GM18873 (cell line): ENCODE results near the gene DUSP8.
"Not testable (repeated sequence)": the region's sequence is repeated elsewhere in the genome, so short reads cannot be mapped to it uniquely, and the experiment has no call there.

ENCODE experiments used
- ATAC-seq: cut with Tn5 transposase; IDR thresholded peaks from one replicate; pipeline ENCODE4 v1.9.1; 2021; ENCODE audit warnings: mild to moderate bottlenecking, moderate library complexity, moderate number of reproducible peaks; ENCODE audit not compliant: unreplicated experiment, low FRiP score

DUSP8 gene

DNA sequence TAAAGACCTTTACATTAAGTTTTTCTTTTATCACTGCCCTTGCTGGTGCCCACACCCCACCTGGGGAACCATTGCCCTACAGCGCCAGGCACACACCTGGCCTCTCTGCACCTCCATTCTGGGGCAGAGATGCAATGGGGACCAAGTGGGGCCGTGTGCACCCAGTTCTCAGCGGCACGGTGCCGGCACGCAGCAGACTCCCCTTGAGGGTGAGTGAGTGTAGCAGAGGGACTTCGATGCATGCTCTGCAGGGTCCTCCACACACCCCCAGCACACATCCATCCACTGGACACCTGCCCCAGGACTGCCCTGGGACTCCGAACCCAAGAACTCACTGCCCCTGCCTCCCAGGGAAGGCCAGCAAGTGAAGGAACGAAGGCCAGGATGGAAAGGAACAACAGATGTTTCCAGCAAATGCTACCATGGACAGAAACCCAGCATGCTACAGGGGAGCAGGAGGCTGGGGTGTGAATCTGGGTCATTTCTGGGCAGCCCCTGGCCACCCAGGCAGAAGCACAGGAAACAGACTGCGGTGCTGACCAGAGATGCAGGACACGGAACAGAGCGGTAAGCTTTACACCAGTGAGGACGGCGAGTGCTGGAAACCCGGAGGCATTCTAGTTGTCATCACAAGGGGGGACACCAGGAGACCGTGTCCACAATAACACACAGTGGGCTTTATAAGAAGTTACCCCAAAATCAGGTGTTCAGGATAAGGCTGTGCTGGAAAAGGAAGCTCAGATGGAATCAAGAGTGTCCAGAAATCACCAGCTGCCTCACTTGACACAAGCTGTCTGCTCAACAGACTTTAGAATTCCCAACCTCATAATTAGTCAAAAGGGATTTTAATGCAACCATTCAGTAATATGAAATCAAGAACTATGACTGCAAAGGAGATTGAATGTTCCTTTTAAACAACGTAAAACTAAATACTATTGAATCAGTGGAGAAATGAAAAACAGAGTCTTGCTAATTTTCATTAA lies 52.8 kb downstream of the DUSP8 start:
- ATAC-seq, result no peak

DNA sequence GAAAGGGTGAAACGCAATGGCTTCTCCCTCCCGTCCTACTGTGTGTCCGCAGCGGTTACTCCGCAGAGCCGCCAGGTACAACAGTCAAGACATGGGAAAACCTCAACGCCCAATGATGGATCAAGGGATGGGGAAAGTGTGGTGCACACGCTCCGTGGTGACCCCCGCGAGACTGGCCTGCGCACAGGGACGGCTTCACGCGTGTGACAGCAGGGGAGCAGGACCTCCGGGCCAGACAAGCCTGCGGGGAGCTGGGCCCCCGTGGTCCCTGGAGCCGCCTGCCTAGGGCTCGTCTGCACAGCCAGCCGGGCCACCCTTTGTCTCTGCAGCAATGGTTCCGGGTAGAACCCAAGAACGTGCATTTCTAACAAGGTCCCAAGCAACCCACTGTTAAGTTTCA lies 53.8 kb downstream of the DUSP8 start:
- ATAC-seq, result no peak

DNA sequence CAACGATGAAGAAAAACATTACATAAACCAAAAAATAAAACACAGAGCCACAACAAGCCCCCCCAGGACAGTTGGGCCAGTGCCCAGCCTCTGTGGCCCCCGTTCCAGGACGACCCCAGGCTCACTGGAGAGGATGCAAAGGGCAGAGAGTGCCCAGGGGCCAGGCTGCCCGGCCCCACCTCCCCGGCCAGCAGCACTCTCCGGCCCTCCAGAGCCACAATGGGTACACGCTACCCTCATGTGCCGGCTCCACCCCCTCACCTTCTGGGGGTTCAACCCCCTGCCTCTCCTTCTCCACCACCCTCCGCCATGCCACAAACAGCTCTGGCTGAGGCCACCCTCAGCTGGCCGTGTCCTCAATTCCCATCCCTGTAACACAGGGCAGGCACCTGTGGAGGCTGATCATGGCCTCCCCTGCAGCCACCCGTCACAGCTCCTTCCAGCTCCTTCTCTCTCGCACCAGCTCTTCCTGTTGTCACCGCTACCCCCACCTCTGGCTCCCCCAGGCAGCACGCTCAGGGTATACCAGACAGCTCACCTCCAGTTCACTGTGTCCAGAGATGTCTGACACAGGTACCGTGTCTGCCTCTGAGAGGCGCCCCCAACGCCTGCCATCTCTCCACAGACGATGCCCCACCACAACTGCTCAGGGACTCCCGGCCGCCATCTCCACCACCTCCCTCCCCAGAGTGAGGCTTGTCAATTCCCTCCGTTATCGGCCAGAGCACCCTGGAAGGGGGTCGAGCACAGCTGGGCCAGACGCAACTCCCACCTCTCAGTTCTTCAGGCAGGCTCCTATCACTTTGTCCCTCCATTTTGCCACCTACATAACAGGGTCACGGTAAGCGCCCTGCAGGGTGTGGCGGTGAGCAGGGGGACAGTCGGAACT lies 54.7 kb downstream of the DUSP8 start:
- no peak for ATAC-seq

DNA sequence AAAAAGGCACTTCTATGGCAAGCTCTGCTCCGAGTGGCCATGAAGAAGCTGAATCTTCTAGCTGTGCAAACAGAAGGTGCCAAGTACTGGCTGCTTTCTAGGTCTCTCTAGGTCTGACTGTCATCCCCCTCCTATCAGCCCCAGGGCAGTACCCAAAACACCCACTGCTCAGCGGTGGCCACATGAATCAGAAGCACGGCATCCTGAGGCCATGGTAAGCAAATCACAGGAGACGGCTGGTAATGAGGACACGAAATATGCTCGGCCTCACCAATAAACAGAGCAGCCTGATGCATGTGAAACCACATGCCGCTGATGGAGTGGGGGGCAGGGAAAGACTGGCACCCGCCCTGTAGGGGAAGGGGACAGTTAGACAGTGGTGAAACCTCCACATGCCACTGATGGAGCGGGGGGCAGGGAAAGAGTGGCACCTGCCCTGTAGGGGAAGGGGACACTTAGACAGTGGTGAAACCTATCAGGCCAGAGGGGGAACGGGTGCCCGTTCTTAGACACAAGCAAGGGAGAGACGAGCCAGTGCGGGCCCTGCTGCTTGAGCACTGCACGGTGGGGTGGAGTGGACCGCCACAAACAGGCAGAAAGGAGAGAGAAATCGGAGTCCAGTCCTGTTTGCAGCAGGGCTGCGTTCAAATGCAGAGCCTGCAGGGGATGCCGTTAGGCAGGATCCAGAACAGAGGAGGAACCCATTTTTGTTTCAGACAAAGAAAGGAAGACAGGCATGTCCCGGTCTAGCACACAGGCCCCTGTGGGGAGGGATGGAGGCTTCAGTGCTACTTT lies 55.6 kb downstream of the DUSP8 start:
- ATAC-seq, result no peak

DNA sequence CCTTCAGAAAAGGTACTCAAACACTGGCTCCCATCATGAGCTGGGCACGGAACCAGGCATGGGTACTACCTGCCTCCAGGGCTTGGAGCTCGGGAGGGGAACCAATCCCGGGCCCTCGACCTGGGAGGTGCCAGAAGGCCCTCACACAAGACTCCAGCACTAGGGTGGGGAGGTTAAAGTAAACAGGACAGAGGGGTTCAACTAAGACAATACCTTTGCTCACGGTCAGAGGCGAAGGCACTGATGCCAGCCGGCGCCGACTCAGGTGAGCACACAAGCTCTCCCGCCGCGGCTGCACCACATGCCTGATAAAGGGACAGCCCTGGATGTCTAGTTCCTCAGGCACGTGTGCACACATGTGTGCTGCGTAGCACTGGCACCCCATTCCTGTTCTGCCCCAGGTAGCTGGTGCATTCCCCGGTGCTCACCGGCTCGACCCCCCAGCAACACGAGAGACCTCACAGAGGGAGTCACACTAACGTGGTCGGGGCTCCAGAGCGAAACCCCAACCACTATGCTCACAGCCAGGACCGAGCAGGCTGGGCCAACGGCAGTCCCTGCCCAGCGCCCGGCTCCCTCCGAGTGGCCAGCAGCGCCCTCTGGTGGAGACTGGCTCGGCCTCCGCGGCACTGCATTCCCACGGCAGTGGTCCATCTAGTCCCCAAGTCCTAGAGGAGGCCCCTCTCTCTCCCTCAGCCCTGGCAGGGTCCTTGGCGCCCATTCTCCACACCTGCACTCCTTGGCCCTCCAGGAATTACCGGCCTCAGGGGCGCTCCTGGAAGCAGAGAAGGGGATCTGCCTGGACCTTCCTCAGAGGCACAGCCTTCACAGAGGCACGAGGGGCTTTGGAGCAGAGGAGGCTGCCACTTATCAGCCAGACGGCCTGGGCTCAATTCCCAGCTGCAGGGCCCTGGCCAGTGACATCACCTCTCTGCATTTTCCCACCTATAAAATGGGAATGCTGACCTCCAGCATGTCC lies 56.7 kb downstream of the DUSP8 start:
- ATAC-seq, result no peak

DNA sequence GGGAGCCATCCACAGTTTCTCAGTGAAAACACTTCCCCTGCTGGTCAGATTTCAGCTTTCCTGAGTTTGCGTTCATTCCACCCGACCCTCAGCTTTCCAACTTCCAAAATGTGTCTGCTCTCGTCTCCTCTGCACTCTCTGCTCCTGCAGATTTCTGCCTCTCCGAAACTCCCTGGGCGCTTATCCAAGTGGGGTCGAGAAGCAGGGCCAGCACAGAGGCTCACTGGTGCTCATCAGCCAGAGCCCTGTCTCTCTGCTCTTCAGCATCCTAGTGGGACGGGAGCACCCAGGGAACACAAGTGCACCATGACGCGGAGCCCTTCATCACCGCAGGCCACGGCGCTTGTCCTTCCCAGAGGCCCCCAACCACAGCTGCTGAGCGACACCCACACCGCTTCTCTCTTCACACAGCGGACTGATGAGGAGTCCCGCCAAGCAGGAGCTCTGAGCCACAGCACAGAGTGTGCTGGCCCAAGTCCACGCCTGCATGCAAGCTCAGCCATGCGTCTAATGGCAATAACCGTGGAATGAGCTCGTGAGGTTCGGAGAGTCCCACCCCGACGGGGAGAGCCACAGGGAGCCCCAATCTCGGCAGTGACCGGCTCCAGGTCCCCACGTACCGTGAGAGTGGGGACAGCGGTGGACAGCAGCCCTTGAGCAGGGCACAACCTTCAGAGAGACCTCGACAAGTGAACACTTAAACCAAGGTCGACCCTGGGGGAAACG lies 57.6 kb downstream of the DUSP8 start:
- no peak for ATAC-seq

DNA sequence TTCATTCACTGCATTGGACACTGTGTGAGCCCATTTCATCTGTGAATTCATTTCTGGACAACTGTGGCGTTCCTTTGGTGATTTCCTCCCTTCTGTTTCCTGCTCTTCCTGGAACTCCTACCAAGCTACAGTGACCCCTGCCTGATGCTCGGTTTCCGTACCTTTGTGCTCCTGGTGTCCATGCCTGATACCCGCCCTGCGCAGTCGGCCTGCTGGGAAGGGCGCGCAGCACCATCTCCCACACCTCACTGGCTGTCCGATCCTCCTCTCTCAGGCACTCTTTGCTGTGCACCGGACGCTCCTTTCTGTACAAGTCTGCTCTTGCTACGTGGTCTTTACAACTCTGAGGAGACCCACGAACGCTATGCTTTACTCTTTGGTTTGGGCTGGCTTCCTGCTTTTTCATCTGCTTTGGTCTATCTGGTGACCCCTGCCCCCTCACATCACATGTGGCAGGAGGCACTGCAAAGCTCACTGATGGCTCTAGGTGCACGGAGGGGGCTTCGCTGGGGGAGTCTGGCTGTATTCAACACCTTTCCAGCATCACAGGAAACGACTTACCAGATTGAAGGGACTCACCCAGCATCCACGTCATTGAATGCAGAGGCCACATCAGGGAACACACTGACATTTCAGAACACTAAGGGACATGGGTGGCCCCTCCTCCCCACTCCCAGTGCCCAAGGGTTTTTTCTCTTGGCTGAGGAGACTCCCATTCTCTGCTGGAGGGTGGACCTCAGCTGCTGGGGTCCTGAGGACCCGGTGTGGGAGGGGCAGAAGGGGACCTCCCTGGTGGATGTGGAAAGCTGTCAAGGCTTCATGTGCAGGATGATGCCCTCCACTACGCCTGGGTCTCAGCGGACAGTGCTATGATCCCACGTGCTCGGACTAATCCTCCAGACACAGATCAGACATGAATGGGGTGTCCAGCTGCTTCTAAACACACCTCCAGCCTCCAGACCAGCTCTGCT lies 58.5 kb downstream of the DUSP8 start:
- no peak for ATAC-seq

DNA sequence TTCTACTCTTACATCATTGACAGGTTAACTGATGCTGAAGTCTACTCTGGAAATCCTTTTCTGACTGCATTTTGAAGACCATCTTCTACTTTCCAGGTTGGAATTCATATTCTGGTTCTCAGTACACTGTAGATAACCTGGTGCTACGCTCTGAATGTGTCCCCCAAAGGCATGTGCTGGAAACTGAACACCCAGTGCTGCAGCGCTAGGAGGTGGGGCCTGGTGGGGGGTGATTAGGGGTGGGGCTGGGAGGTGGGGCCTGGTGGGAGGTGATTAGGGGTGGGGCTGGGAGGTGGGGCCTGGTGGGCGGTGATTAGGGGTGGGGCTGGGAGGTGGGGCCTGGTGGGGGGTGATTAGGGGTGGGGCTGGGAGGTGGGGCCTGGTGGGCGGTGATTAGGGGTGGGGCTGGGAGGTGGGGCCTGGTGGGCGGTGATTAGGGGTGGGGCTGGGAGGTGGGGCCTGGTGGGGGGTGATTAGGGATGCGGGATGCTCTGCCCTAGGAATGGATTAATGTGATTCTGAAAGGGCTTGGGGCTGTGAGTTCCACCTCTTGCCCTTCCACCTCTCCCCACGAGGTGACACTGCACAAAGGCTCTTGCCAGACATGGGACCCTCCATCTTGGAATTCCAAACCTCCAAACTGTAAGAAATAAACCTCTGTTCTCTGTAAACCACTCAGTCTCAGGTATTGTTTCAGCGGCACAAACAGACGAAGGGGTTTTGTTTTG lies 59.4 kb downstream of the DUSP8 start:
- not testable (repeated sequence) for ATAC-seq

DNA sequence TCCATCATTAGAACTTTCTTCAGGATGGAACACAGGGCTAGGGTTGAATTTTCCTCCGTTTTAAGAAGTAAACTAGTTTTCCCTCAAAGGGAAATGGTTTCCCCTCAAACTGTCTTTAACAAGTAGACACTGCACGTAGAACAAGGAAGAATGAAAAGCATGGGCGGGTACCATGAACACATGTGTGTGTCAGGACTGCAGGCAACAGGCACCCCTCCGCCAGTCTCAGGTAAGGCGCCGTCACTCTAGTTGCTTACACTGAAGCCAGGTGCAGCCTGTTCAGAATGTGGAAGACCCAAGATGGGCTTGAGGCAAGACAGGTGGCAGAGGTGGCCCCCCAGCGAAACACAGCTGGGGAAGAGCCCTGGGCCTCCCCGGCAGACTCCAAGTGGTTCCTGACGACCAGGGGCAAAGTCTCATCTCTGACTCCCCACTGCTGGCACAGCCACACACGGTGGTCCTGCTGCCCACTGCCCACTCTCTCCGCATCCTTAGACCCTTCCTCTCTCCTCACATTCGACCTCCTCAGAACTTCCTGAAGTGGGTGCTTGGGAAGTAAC lies 60.1 kb downstream of the DUSP8 start:
- ATAC-seq, result no peak

DNA sequence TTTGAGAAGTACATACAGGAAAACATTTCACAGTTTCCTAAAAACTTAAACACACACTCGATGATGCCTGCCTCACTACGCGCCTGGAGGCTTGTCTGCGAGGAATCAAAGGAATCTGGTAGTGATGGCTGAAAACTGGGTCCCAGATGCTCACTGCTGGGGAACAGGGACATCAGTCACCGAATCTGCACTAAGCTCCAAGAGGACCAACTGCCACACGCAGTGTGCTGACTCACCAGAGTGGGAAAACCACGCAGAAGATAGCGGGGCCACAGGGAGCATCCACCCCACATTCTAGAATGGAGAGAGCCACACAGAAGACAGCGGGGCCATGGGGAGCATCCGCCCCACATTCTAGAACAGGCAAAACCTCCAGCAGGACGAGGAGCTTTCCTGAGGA lies 61.1 kb downstream of the DUSP8 start:
- no peak for ATAC-seq

DNA sequence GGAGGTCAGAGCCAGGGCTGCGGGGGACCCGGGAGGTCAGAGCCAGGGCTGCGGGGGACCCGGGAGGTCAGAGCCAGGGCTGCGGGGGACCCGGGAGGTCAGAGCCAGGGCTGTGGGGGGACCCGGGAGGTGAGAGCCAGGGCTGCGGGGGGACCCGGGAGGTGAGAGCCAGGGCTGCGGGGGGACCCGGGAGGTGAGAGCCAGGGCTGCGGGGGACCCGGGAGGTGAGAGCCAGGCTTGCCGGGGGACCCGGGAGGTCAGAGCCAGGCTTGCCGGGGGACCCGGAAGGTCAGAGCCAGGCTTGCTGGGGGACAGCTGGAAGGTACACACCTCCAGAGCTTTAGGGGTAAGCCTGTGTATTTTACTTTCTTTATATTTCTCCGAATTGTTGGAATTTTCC lies 61.7 kb downstream of the DUSP8 start:
- not testable (repeated sequence) for ATAC-seq

DNA sequence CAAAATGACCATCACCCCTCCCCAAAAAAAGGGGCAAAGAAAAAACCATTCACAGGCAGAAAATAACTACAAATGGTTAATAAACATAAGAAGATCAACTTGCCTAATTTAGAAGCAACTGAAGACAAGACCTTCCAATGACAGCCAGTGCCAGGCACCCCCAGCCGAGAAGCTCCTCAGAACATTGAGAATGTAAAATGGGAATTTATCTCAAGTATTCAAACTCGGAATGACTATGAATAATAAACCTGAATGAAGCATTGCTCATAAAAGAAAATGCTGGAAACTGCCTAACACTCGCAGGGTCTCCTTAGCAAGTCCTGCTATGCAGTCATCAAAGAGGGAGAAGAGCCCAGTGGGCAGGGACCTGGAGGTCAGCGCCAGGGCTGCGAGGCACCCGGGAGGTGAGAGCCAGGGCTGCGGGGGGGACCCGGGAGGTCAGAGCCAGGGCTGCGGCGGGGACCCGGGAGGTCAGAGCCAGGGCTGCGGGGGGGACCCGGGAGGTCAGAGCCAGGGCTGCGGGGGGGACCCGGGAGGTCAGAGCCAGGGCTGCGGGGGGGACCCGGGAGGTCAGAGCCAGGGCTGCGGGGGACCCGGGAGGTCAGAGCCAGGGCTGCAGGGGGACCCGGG lies 62.3 kb downstream of the DUSP8 start:
- ATAC-seq, result no peak

DNA sequence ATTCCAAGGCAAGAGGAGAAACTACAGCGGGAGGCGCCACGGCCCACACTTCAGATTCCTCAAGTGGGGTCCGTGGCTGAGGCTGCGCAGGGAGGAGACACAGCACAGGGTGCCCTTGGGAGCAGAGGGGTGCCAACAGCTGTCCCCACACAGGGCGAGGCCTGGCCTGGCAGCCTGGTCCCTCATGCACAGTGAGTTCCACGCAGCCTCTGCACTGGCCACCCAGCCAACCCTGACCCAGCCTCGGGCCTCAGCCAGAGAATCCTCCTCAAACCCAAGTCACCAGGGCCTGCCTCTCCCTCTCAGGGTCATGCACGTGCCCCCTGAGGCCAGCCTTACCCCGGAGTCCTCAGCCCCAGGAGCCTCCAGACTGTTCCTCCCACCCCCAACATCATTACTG lies 63.1 kb downstream of the DUSP8 start:
- ATAC-seq, result no peak

DNA sequence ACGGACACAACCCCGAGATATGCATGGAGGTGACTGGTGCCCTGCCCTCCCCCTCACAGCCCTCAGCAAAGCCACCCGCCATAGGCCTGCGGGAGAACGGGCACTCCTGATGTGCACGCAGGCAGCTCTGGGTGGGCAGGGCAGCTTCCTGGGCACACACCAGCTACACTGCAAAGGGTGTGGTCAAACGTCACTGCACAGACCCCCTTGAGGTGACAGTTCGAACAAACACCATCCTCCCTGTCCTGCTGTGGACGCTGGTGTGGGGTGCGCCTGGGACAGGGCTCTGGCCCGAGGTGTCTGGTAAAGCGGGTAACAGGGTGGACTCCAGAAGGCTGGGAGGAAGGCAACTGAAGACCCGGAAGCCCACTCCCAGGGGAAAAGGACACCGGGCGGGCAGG lies 63.6 kb downstream of the DUSP8 start:
- ATAC-seq, result no peak

DNA sequence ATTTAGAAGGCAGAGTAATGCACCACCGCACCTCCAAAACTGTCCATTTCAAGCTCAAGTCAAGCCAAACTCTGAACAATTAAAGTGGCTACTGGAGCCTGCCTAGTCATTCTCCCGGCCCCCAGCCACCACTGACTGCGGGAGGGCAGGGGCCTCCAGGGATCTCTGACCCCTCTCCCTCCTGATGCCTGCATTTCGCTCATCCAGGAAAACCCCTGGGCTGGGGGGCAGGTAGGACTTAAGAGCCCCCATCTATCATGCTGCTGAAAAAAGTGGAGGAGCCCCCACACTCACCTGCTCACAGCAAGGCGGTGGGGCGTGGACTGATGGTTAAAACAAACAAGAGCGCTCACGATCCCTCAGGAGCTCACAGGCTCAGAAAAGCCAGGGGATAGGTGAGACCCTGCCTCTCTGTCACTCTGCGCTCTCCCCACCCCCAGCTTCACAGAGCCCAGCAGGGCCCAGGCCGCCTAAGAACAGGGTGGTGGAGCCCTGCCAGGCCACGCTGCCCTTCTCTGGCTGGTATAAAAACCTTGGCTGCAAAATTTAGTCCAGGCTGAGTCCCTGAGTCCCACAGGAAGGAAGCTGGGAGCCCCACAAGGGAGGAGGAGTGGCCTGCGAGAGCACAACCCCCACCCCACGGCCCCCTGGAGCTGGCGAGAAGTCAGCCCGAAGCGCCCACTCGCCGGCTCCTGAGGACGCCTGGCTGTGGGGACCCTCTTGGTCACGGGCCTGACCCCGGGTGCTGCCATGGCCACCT lies 64.5 kb downstream of the DUSP8 start:
- no peak for ATAC-seq
